ENCODE results near the gene LRAT.

Gene LRAT

DNA sequence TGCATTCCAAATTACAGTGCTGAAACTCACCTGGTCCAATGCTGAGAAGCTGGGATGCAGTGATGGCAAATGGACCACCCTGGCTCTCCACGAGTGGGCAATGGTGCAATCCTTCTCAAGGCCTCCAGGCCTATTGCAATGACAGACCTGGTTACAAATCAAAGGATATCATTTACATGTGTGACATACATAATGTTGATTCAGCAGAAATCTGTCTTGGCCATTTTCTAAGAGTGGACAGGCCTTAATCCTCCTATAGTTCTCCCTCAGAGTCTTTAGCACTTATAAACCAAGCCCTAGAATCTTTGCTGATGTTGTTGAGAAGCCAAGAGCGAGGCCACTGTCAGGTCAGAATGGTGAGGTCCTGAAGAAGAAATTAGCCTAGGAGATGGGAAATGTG, 17.1 kb downstream of the LRAT start:
- no peak for DNase-seq (ENCODE audit: low read depth in 2 of 2)

DNA sequence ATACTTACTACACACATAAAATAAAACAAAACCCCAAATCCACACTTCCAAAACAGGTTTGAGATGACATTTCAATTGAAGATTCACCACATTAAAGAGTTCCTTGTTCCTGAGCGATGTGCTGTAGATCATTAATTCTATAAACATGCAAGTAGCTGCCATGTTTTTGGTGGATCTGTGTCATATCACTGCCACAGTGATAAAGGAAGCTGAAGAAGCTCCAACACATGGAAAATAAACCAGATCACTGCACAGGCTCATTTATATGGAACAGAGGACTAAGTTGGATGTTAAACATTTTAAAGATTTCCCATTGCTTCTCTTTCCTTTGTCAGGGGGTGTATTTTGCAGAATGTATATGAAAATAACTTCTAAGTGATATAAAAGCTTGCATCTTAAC, 34.5 kb downstream of the LRAT start:
- DNase-seq (ENCODE audit: low read depth in 2 of 2), result no peak

DNA sequence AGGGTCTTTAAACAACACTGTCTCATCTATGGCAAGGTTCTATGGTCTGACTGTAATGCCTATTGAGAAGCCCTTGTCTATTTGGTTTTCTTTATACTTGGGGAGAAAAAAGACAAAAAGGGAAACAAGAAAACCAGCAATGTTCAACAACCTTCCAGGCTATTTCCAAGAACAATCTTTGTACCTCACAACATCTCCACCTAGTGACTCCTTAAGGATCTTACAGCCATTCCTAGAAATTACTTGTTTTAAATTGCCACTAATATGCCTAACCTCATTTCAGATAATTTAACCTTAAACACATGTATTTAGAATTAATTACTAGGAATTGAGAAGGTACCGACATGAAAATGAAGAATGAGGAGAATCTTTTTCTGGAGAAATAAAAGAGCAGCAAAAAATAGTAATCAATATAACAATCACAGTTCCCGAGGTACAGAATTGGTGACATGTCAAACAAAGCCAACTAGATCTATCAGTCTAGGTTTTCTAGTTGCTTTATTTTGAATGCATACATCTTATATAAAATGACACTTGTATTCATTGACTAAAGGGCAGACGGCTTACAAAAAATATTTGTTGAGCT, 35.7 kb downstream of the LRAT start:
- no peak for DNase-seq (ENCODE audit: low read depth in 2 of 2)

DNA sequence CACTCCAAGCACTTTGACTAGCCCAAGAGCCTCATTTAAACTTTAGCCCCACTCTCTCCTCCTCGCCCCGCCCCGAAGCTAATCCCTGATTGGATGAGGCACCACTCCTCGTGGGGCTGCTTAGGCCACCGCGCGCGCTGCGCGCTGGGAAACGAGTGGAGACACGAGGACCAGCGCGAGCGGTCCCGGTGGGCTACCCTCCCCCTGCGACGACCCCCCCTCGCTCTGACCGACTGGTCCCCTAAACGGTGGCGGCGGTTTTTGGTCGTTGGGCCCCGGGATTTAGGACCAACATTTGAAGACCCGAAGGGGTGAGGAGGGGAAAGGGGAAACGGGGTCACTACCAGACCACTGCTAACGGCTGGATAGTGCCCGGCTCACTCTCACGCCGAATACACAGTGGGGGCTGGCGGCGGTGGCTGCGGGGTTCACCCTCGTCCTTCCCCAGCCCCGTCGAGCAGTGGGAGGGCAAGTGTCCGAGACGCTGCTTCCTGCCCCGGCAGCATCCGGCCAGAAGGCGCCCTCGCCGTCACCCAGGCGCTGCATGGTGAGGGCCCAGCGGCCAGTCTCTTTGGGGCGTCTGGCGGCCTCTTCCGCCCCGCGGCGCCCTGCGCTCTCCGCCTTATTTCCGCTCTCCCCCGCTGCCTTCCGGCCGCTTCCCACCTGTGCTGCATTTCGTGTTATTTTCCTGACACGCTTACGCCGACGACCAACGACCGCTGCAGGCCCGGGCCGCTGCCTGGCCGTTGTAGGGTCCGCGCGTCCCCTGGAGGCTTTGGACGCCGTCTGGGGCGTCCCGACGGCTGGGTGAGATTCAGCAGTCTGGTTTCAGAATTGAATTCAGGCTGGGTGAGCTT, 37.6 kb downstream of the LRAT start, which contains the start of gene RBM46:
Gene RBM46, plus strand, starts transcription at position 147 of the 857 bp plus-strand sequence. CDS start 15,481 bp downstream, outside the sequence.
- no peak for DNase-seq (ENCODE audit: low read depth in 2 of 2)

DNA sequence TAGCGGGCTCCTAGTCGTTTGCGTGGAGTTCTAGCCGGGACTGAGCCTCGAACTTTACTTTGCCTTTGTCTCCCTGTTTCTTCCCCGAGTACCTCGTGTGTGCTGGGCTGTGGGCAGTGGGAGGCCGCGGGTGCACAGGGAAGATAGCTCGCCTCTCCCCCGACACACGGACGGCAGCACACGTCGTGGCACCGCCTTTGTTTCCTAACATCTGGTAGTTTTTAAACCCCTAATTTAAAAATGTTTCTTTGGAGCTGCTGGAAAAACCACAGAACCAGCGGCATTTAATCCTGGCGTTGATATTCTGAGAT, 38.1 kb downstream of the LRAT start:
- no peak for DNase-seq (ENCODE audit: low read depth in 2 of 2)

All from stimulated activated CD8-positive, alpha-beta memory T cell treated with anti-CD3 and anti-CD28 coated beads, Interleukin-15, amount 100 ng/mL, for 4 hours (primary cell).